Fibroblast of lung (primary cell): Measurements from ENCODE around the gene L3HYPDH.
"Not testable (repeated sequence)": the region's sequence is repeated elsewhere in the genome, so short reads cannot be mapped to it uniquely, and the experiment has no call there.

Experiments used
- CTCF ChIP-seq, 2 donors: IDR thresholded peaks in 1 of 2; conservative IDR thresholded peaks in 1 of 2; 1 replicate in 1 of 2; 2 replicates in 1 of 2; pipeline ENCODE4 v1.5.1; 2011 to 2012; ENCODE audit warnings: low read length in 2 of 2, control low read depth in 1 of 2, inconsistent platforms in 1 of 2, low read depth in 1 of 2, mild to moderate bottlenecking in 1 of 2
- EZH2 ChIP-seq: IDR thresholded peaks from 2 replicates; pipeline ENCODE4 v1.5.1; 2012; ENCODE audit warnings: low read length, control low read depth, mild to moderate bottlenecking; ENCODE audit errors: missing control alignments

GRCh38 chr14:59448673-59449072 is 35.5 kb downstream of the L3HYPDH start:
- TF ChIP-seq CTCF (conservative IDR thresholded peaks at IDR 0.05 in 1 of 2, IDR thresholded peaks at IDR 0.05 in 1 of 2; ENCODE audit: low read depth in 1 of 2, low read length in 2 of 2); EZH2: not testable (repeated sequence)
